ENCODE measurements around the gene TAL1.

Gene TAL1

GRCh38 chr1:47209725-47210325 lies 22.2 kb downstream of the TAL1 start:
- TF ChIP-seq RARB (CRISPR knock-in tag; IDR thresholded peaks at IDR 0.05) = no peak
- ATAC-seq = no peak

GRCh38 chr1:47209091-47209490 lies 22.9 kb downstream of the TAL1 start:
- TF ChIP-seq OSR1 (CRISPR knock-in tag; IDR thresholded peaks at IDR 0.05) (no peak), PATZ1 (CRISPR knock-in tag; IDR thresholded peaks at IDR 0.05; ENCODE audit: borderline replicate concordance) (no peak), ZFP3 (CRISPR knock-in tag; IDR thresholded peaks at IDR 0.05) (no peak), ZNF565 (CRISPR knock-in tag; conservative IDR thresholded peaks at IDR 0.05; ENCODE audit: low read depth) (no peak), ISL1 (CRISPR knock-in tag; IDR thresholded peaks at IDR 0.05) (no peak), ZFP30 (CRISPR knock-in tag; IDR thresholded peaks at IDR 0.05) (no peak), ZNF8 (CRISPR knock-in tag; IDR thresholded peaks at IDR 0.05) (no peak), CREB5 (CRISPR knock-in tag; IDR thresholded peaks at IDR 0.05; ENCODE audit: low read depth) (no peak), ZNF70 (CRISPR knock-in tag; IDR thresholded peaks at IDR 0.05) (no peak), CSRNP3 (CRISPR knock-in tag; IDR thresholded peaks at IDR 0.05) (no peak), POU6F1 (CRISPR knock-in tag; IDR thresholded peaks at IDR 0.05; ENCODE audit: borderline replicate concordance, low read depth) (no peak), CSDC2 (CRISPR knock-in tag; IDR thresholded peaks at IDR 0.05) (no peak), GLIS3 (CRISPR knock-in tag; IDR thresholded peaks at IDR 0.05) (no peak)
- ATAC-seq = no peak

GRCh38 chr1:47208374-47208850 lies 23.6 kb downstream of the TAL1 start:
- no peak for TF ChIP-seq ISL1 (CRISPR knock-in tag; IDR thresholded peaks at IDR 0.05)
- TF ChIP-seq BACH2 (CRISPR knock-in tag; IDR thresholded peaks at IDR 0.05; ENCODE audit: borderline replicate concordance) = no peak
- no peak for TF ChIP-seq CSDC2 (CRISPR knock-in tag; IDR thresholded peaks at IDR 0.05)
- TF ChIP-seq ZFP3 (CRISPR knock-in tag; IDR thresholded peaks at IDR 0.05) = no peak
- no peak for TF ChIP-seq POU6F1 (CRISPR knock-in tag; IDR thresholded peaks at IDR 0.05; ENCODE audit: borderline replicate concordance, low read depth)
- no peak for TF ChIP-seq RARB (CRISPR knock-in tag; IDR thresholded peaks at IDR 0.05)
- TF ChIP-seq ZFP30 (CRISPR knock-in tag; IDR thresholded peaks at IDR 0.05) = no peak
- ATAC-seq = no peak

- TF ChIP-seq CSDC2 (CRISPR knock-in tag; IDR thresholded peaks at IDR 0.05) (no peak), RARB (CRISPR knock-in tag; IDR thresholded peaks at IDR 0.05) (no peak), ZNF565 (CRISPR knock-in tag; conservative IDR thresholded peaks at IDR 0.05; ENCODE audit: low read depth) (no peak), CREB5 (CRISPR knock-in tag; IDR thresholded peaks at IDR 0.05; ENCODE audit: low read depth) (no peak), TOX (CRISPR knock-in tag; IDR thresholded peaks at IDR 0.05; ENCODE audit: borderline replicate concordance) (no peak), ZC3H10 (CRISPR knock-in tag; IDR thresholded peaks at IDR 0.05) (no peak), POU6F1 (CRISPR knock-in tag; IDR thresholded peaks at IDR 0.05; ENCODE audit: borderline replicate concordance, low read depth) (no peak), TSHZ2 (CRISPR knock-in tag; IDR thresholded peaks at IDR 0.05) (no peak)
- ATAC-seq = no peak
Measured at GRCh38 chr1:47207803-47208373, 24.1 kb downstream of the TAL1 start.
